GM19328 (cell line): ENCODE measurements around the gene RIPK4.

ENCODE experiments used
- ATAC-seq: cut with Tn5 transposase; IDR thresholded peaks from one replicate; pipeline ENCODE4 v1.9.1; 2021; ENCODE audit warnings: mild to moderate bottlenecking, moderate library complexity; ENCODE audit not compliant: unreplicated experiment

RIPK4 gene

DNA sequence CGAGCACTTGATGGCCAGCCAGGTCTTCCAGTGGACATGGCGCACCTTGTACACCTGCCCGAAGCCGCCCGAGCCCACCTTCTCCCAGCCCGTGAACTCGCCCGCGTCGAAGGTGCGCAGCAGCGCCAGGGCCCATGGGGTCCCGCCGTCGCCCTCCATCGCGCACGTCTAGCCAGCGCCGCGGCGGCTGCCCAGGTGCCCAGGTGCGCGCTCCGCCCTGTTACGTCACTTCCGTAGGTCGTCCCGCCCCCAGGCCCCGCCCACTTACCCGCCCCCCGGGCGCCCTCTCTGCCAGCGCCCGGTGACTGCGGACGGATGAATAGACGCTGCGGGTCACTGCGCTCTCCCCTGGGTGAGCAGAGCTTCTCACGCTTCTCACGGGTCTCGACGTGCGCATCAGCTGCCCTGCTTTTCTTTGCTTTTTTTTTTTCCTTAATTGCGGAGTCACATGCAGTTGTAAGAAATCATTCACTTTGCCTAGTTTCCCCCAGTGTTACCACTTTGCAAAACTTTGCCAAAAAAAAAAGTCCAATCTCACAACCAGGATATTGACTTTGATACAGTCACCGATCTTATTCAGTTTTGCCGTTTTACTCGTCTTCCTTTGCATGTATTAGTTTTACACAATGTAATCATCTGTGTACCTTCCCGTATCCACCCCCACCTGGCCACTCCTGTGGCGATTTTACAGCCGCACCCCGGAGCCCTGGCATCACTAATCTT is at the start of gene RIPK4:
TSS of gene RIPK4 (minus strand) at position 170 of the 723 bp plus-strand sequence. CDS start at position 159, 11 bp downstream.
- no peak for ATAC-seq

DNA sequence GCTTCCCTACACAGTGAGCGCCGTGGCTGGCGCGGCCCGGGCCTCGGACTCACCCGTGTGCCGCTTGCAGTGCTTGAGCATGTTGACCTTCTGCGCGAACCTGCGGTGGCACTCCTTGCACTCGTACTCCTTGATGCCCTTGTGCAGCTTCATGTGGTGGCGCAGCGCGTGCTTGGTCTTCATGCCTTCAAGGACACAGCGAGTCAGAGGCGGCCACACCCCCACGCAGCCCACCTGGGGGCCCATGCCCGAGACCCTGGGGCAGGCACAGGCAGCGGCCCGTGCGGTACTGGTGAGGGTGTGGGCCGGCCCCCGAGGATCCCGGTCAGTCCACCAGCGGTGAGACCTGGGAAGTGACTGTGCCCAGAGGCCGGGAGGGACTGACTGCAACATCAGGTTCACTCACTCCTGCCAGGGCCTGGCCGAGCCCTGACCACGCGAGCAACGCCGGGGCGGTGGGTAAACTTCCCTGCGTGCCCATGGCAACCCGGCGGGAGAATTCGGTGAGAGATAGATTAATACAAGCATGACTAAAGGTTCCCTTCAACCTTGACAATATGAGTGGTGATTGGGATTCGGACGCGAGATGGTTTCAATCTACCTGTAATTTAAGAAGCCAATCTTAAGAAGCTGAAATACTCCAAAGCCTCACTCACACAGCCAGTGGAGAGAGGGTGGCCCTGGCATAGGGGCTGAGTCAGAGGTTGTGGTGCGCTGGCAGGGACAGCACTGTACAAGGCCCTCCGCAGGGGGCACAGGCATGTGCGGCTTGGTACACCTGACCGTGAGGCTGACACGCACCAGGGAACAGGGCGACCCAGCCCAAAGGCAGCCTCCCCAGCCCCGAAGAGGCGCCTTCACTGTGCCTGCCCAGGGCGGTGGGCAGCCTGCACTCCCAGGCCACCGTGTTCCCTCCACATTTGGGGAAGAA is 49.1 kb upstream of the RIPK4 start:
- no peak for ATAC-seq

DNA sequence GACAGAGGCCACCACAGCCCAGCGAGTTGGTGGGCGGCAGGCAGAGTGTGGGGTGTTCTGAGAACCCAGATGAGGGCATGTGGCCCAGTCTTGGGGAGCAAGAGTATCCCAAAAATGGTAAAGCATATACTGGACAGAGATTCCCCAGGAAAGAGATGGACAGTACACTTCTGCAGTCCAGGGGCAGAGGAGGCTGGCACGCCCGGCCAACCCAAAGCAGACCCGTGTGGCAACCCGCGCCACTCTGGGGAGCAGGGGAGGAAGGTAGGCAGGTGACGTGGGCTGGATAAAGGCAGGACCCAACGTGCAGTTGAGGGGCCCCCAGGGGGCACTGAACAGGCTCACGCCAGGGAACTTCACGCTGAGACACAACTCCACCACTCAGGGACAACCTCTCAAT is 46.4 kb upstream of the RIPK4 start:
- no peak for ATAC-seq

DNA sequence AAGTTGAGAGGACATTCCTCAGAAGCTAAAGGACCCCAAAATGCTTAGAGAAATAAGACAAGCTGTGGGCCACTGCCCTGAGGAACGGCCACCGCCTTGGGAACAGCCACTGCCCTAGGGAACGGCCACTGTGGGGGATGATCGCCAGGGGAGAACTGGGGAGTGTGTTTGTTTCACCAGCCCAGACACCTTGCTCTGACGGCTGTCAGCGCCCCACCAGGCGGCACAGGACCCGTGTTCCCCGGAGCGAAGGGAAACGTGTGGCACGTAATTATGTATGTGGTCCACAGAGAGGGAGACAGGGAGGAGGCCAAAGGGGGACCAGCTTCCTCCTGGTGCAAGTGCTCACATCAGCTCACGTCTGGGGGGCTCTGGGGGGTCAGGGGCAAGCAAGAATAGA is 45.8 kb upstream of the RIPK4 start:
- no peak for ATAC-seq

DNA sequence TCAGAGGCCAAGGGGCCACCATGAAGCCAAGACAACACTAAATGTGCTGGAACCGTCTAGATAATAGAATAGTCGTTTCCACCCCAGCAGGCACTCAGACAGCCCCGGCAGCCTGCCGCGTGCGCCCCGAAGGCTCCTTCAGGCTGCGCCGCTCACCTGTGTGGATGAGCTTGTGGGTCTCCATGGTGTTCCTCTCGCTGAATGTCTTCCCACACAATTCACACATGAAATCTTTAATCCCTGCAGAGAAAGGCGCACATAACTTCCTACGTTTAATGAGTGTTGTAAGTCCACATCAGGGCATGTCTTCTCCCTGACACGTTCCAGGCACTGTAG is 43.7 kb upstream of the RIPK4 start:
- no peak for ATAC-seq

DNA sequence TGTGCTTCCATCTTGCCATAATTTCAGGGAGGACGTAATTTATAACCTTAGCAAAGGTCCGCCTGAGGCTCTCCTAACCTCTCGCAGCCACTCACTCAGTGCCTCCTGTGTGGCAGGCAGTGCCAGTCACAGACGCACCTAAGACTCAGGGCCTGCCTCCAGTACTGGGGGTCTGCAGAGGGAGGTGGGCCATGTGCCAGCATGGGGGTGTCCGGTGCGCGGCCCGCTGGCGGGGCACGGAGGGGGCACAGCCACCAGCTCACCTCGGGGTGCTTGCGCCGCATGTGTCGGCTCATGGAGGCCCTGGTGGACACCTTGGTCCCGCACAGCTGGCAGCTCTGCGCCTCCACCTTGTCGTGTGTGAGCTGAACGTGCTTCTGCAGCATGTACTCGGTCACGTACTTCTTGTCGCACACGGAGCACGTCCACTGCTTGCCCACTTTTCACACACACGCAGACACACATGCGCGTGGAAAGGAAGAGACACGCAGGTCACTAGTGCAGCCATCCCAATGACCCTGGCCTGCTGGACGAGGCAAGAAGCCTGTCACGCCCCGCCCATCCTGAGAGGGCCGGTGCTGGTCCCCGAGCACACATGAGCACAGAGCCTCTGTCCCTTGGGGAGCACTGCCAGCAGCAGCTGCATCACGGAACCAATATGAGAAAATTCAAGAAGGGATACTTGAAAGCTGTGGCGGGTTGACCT is 43.2 kb upstream of the RIPK4 start:
- no peak for ATAC-seq

DNA sequence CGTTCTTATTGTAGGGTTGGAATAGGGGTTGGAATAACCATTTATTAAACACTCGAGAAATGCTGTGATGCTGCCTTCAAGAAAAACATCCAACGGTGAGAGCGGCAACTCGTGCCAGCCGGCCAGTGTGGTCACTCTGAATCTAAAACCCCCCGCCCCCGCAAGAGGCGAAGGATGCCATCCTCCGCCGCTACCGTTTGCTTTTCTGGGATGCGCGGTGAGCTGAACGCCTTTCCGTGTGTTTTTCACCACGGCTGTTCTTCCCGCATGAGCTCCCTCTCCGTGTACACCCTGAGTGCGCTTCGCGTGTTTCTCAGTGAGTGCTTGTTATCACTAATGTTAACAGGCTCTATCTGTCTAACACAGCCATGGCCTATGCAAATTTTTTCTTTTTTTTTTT is 42.0 kb upstream of the RIPK4 start:
- no peak for ATAC-seq

DNA sequence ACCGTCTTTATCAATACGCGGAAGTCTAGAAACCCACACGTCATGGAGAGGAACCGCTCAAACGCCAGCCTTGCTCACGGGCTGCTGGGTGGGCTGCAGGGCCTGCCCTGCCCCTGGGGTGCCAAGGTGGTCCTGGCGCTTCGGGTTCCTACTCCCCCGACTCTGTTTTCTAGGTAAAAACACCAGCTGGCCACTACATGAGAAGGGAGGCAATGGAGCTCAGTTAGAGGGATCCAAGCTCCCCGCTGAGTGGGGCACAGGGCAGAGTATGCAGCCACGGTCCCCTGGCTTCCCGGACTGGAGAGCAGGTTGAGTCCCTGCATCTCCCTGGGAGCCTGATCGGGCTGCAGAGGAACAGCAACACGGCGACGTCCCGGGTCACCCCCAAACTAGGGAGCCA is 41.2 kb upstream of the RIPK4 start:
- no peak for ATAC-seq

DNA sequence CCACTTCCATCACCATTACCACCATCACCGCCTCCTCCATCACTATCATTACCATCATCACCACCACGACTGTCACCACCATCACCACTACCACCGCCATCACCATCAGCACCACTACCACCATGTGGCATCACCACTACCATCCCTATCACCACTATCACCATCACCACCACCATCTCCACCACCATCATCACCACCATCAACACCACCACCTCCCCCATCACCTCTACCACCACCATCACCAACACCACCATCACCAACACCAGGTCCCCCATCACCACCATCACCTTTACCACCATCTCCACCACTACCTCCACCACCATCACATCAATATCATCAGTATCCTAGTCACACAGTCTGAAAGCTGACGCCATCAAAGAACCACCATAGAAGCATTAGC is 39.9 kb upstream of the RIPK4 start:
- no peak for ATAC-seq

DNA sequence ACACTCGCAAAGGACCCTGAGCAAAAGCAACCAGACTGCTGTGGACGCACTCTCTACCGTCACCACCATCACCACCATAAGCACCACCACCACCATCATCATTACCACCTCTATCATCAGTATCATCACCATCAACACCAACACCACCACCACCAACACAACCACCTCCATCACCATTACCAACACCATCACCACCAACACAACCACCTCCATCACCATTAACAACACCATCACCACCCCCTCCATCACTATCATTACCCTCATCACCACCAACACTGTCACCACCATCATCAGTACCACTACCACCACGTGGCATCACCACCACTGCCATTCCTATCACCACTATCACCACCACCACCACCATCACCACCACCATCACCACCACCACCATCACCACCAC is 38.8 kb upstream of the RIPK4 start:
- ATAC-seq: no peak

DNA sequence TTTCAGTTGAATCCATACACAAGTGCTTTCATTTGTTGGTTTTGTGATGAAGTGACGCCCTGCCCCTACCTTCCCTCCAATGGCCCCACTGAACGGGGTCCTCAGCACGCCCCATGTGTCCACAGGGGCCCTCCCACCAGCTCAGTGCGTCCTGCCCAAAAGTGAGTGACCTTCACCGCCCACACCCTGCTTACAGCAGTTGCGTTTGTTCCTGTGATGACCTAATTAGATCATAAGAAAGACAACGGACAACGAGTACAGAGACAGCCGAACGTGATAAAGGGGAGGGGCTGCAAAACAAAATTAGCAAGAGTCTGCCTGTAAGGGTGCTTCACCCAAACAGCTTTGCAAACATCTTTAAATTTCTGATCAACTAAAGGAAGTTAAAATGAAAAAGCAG is 38.2 kb upstream of the RIPK4 start:
- ATAC-seq: no peak

DNA sequence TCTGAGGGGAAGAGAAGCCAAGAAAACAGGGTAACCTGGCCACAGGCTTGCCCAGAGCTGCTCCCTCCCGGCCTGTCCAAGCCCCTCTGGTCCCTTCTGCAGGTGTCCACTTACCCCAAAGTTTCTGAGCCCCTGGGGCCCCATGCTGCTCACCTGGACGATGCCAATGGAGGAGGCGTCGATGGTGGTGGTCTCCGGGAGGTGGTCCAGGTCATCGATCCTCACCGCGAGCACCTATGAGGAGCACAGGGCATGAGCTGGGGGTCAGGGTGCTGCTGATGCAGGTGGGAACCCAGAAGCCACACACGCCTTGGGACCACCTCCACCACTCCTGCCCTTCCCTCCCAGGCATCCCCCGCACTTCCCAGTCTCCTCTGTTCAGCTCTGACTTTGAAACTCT is 37.5 kb upstream of the RIPK4 start:
- no peak for ATAC-seq

DNA sequence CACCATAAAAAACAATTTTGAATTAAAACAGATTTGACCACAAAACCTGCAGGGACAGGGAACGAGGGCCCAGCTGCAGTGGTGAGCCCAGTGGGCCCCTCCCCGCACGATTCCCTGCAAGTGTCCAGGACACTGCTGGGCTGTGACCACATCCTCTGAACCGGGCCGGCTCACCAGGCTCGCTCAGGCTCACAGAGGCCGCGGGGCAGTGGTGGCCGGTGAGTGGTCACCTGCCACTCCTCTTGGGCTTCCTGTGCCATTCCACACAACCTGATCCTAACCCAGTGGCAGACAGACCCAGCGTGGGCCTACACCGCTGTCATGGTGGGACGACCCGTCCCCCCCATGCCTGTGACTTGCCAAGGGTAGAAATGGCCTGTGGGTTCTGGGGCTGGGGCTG is 36.5 kb upstream of the RIPK4 start:
- ATAC-seq: no peak

DNA sequence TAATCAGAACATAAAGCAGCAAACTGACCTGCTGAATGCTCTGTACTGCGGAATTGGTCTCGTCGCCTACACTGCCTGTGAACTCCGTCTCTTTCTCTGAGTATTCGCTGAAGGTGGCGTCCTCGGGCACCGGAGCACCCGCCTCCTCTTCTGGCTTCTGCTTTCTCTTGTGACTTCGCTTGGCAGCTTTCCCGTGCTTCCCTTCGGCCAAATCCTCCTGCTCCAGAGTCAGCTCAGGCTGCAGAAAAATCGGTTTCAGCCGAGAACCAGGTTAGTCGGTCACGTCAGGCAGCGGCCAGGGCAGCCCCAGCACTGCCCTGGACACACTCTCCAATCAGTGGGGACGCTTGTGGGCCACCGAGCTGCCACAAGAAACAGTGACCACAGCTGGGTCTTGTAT is 35.8 kb upstream of the RIPK4 start:
- no peak for ATAC-seq

DNA sequence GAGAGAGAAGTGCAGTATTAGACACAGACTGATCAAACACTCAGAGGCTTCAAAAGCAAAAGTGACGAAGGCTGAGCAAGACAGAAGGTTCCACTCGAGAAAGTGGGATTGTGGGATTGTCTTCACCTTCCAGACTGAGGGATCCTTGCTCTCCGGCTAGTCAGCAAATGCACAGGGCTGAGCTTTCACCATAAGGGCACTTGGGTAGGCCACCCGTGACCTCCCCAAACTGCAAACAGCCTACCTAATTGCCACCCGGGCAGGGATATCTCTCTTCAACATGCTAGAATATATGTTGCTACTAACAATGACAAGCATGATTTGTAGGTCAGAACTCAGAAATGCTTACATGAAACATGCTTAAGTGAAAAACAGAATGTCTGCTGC is 35.3 kb upstream of the RIPK4 start:
- ATAC-seq: no peak

DNA sequence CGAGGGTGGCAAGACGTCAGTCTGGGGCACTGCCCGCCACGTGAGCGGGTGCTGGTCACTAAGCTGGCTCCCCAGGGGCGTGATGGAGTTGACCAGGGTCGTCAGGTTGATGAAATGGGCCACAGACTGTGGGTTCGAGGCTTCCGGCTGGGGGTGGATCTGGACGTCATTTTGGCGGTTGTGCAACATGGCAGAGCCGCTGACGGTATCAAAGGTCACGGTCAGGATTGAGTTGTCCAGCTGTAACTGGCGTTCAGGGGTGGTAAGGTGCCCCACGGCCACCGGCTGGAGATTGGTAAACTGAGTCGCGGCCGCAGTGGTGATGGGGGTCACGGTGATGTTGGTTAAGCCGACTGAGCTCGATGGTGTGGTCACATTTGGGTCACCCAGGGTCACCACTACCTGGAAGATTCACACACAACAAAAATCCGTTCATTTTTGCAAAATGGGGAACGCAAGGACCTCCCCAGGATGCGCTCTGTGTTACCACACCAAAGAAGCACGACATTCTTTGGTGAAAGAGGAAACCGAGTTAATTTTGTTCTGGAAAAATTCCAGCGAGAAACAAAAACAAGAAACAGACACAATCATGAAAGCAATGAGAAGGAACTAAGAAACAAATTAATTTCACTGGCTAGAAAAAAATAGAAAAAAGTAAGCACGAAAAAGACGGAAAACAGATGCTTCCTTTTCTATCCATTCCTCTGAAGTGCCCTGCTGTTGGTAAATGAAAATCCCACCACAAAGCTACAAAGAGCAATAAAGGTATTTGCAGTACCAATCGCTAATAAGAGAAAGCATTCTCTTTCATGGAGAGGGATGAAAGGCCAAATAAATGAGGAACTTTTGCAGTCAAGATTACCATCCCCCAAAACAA is 34.7 kb upstream of the RIPK4 start:
- ATAC-seq: no peak

DNA sequence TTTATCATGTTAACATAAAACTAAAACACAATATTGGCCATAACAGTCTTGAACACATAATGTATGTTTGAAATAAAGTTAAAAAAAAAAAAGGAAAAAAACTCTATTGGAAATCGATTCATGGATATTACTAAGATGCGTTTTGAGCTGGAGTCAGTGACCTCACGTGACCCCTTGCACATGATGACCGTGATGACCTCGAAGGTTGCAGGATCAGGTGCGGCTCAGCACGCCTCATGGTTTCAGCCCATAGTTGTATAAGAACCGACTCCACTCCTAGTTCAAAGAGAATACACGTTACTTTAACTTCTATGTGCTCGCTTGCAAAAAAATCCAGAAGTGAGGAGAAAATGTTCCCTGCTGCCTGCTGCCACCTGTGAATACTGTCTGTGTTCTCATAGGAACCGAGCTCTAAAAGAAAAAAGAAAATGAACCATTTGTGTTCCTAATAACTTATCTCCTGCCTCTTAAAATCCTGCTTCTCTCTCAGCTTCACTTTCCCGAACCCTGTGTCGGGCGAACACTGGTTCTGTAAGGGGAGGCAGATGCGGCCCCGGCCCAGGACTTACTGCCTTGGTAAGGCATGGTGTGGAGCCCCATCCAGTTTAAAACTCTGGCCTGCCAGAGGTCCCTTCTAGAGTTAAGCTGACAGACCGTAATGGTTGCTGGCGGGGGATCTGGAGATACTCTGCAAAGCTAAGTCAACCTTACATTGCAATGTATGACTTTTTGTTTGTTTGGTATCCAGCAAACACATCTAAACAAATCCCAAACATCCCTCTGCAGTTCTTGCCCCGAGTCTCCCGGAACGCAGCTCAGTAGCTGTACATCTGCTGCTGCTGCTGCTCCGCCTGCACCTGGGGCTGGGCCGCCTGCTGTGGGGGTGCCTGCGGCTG is 33.8 kb upstream of the RIPK4 start:
- no peak for ATAC-seq

DNA sequence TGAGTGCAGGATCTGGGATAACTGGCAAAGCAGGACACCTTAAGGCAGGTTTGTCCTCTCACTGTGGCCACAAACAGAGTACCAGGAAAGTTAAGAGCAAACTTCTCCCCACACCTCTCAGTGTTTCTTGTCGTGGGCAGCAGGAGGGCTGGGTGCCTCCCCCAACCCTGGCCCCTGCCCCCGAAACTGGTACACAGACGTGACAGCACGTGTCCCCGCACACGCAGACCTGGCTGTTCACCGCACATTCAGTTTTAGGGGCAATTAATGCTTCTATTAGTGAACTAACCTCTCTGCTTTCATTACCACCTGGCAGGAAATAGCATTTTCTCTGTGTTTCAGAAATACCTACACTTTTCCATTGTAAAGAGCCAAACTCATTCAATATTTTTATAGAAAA is 32.9 kb upstream of the RIPK4 start:
- ATAC-seq: no peak

DNA sequence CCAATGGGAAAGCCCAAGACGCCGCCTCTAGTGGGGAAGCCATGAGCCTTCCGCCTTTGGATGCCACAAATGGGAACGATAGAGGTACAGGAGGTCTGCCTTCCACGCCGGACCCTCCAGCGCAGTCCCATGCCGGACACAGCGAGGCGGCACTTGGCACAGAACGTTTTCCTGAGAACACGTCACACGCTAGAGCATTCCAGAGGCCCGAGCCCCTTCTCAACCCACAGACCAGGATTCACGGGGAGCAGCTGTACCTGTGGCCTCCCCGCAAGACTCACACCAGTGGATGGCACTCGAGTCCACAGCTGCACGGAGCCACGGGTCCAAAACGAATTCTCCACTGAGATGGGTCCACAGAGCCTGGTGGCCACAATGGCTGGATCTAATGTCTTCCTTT is 31.5 kb upstream of the RIPK4 start:
- no peak for ATAC-seq
